GM10266 (cell line): ENCODE results near the gene GALNT6.
A peak's percentile ranks its signal among the peaks of the same experiment; 100 is the strongest.

Experiments
- DNase-seq: peaks from one replicate; pipeline ENCODE4 v3.0.0; 2012; ENCODE audit errors: extremely low spot score
- CTCF ChIP-seq: IDR thresholded peaks from 2 replicates; pipeline ENCODE4 v1.5.1; 2012; ENCODE audit warnings: mild to moderate bottlenecking, low read depth; ENCODE audit not compliant: control insufficient read depth, insufficient read depth; ENCODE audit errors: missing control alignments

The GALNT6 gene

GRCh38 chr12:51429700-51430099 is 38.5 kb upstream of the GALNT6 start:
- no peak for DNase-seq
- TF ChIP-seq CTCF = no peak

DNA sequence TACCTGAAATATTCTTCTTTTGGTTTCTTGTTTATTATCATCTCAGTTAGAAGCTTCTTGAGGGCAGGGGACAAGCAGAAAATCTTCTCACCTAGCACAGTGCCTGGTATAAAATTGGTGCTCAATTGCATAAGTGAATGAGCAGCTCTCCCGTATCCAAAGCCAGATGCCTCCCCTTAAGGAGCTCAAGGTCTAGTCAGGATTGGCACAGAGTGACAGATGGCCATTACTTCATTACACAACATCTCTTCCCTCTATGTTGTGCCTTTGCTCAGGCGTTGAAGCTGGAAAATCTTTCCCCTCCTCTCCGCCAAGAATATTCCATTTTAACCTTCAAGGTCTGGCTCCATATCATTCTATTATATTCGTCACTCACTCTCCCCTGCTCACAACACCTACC is 37.0 kb upstream of the GALNT6 start:
- TF ChIP-seq CTCF = no peak
- DNase-seq = no peak

- TF ChIP-seq CTCF = peak; percentile 90
- DNase-seq = peak; percentile 93
Observed at GRCh38 chr12:51424662-51425539, 33.7 kb upstream of the GALNT6 start, which contains the start of gene SLC4A8. Gene SLC4A8, plus strand, starts transcription at chr12:51424831. Its CDS starts 157 bp downstream, at chr12:51424988.

DNA sequence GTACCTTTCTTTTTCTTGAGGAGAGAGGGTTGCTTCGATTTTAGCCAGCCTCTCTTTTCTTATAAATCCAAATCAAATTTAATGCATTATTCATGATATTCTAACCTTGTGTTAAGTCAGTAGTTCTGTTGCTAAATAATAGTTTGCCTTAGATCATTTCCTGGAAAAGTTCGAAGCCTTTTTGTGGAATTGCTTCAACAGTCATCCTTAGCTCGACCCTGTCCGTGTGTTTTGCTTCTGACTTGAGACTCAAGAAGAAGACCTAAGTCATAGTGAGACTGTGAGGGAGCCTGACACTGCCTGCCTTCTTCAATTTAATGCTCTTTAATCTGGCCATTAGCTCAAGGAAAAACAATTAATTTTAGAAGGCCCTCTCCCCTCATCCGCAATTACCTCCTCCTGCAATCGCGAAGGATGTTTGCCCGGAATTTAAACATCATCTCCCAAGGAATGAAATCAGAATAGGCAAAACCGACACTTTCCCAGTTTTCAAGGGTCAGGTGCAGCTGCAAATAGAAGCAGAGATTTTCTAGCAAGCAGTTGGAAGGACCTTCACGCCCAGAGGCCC is 33.0 kb upstream of the GALNT6 start:
- TF ChIP-seq CTCF = no peak
- DNase-seq = no peak

DNA sequence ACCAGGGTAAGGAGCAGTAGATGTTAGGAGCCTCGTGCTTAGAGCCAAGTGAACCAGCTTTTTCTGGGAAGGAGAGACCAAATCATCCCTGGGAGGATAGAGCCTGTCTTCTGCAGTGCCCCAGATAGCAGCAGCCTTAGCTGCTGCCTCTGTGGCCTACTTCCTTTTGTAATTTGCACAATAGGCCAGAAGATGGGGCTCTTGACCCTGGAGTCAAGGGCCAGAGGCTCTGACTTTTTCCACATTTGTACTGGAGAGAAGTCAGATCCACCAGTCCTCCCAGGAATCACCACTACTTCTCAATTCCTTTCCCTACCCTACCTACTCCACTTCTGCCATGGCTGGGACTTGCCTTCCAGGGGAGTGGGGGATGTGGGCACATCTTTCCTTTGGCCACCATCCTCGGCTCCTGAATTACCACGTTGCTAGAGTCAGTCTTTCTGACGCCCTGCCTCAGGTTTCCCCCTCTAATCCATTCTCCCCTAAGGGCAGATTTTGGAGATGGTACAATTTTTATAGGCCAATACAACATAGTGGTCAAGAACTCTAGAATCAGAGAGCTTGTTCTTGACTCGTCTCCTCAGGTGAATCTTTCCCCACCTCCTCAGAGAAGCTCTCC is 30.2 kb upstream of the GALNT6 start:
- DNase-seq = peak; percentile 63
- peak; percentile 77 for TF ChIP-seq CTCF

- TF ChIP-seq CTCF = no peak
- no peak for DNase-seq
Observed at GRCh38 chr12:51419425-51420193, 28.4 kb upstream of the GALNT6 start.
